HepG2 (cell line): ENCODE data around the gene MYO10.

Experiments
- CTCF ChIP-seq: sonication (generic); formaldehyde crosslinking; IDR thresholded peaks from 2 replicates; pipeline ENCODE4 v1.5.0; 2020; ENCODE audit warnings: mild to moderate bottlenecking, missing genetic modification reagents, moderate library complexity
- SP140L ChIP-seq: sonication (generic); formaldehyde crosslinking; IDR thresholded peaks from 2 replicates; pipeline ENCODE4 v1.4.0; 2020; ENCODE audit warnings: missing genetic modification reagents, borderline replicate concordance
- ZBTB38 ChIP-seq: sonication (generic); formaldehyde crosslinking; IDR thresholded peaks from 2 replicates; pipeline ENCODE4 v1.5.1; 2020; ENCODE audit warnings: mild to moderate bottlenecking, missing genetic modification reagents

GRCh38 chr5:16642867-16643266 is 293.2 kb downstream of the MYO10 start:
- TF ChIP-seq CTCF (CRISPR knock-in tag) (no peak), SP140L (no peak), ZBTB38 (no peak)
